ENCODE results near the gene PPP1R13L. TPM values are rescaled to one million over a fixed set of nuclear protein-coding genes. Genes with fewer than 3 reads are reported as not detected.

PPP1R13L gene
- total and polyA plus RNA-seq, 4 donors, result 0.59 to 3.5 (median 2.0) TPM

- Histone ChIP-seq H3K36me3 (ENCODE audit: control insufficient read depth, insufficient read depth, low read length) (peaks cover 94% of the 10 kb centered on the region), H3K27me3 (ENCODE audit: control insufficient read depth, insufficient read depth, low read length) (no peaks in the 10 kb centered on the region), H3K4me3 (ENCODE audit: low read depth, low read length) (no peak overlapping the region), H3K27ac (ENCODE audit: low read depth, low read length) (no peak overlapping the region), H3K4me1 (ENCODE audit: control insufficient read depth, insufficient read depth, low read length) (no peaks in the 10 kb centered on the region), H3K9me3 (ENCODE audit: control insufficient read depth, insufficient read depth, low read length) (no peaks in the 10 kb centered on the region)
- 88% methylated on average over 6 of the region's 11 CpGs for WGBS (ENCODE audit: insufficient coverage)
- DNase-seq (ENCODE audit: low read depth in 4 of 6, low spot score in 6 of 6), result no peak
These were observed 47.5 kb downstream of the PPP1R13L start for GRCh38 chr19:45357445-45357783.

GRCh38 chr19:45356760-45357444 is 48.0 kb downstream of the PPP1R13L start:
- Histone ChIP-seq H3K36me3 (ENCODE audit: control insufficient read depth, insufficient read depth, low read length) (peaks cover 94% of the 10 kb centered on the region), H3K4me1 (ENCODE audit: control insufficient read depth, insufficient read depth, low read length) (no peaks in the 10 kb centered on the region), H3K9me3 (ENCODE audit: control insufficient read depth, insufficient read depth, low read length) (no peaks in the 10 kb centered on the region), H3K4me3 (ENCODE audit: low read depth, low read length) (no peak overlapping the region), H3K27ac (ENCODE audit: low read depth, low read length) (no peak overlapping the region), H3K27me3 (ENCODE audit: control insufficient read depth, insufficient read depth, low read length) (no peaks in the 10 kb centered on the region)
- WGBS (ENCODE audit: insufficient coverage), result 83% methylated on average over 15 of the region's 20 CpGs
- DNase-seq (ENCODE audit: low read depth in 4 of 6, low spot score in 6 of 6), result no peak

GRCh38 chr19:45355910-45356309 is 49.0 kb downstream of the PPP1R13L start:
- no peak overlapping the region for H3K4me3 ChIP-seq (ENCODE audit: low read depth, low read length)
- no peaks in the 10 kb centered on the region for H3K27me3 ChIP-seq (ENCODE audit: control insufficient read depth, insufficient read depth, low read length)
- no peak overlapping the region for H3K27ac ChIP-seq (ENCODE audit: low read depth, low read length)
- H3K4me1 ChIP-seq (ENCODE audit: control insufficient read depth, insufficient read depth, low read length), result no peaks in the 10 kb centered on the region
- 98% methylated on average over 9 of the region's 9 CpGs for WGBS (ENCODE audit: insufficient coverage)
- no peaks in the 10 kb centered on the region for H3K9me3 ChIP-seq (ENCODE audit: control insufficient read depth, insufficient read depth, low read length)
- H3K36me3 ChIP-seq (ENCODE audit: control insufficient read depth, insufficient read depth, low read length), result peaks cover 94% of the 10 kb centered on the region
- DNase-seq (ENCODE audit: low read depth in 4 of 6, low spot score in 6 of 6), result no peak

- no peak overlapping the region for H3K4me3 ChIP-seq (ENCODE audit: low read depth, low read length)
- H3K4me1 ChIP-seq (ENCODE audit: control insufficient read depth, insufficient read depth, low read length), result no peaks in the 10 kb centered on the region
- H3K9me3 ChIP-seq (ENCODE audit: control insufficient read depth, insufficient read depth, low read length), result no peaks in the 10 kb centered on the region
- H3K27ac ChIP-seq (ENCODE audit: low read depth, low read length), result no peak overlapping the region
- WGBS (ENCODE audit: insufficient coverage), result 93% methylated on average over 9 of the region's 9 CpGs
- no peak for DNase-seq (ENCODE audit: low read depth in 4 of 6, low spot score in 6 of 6)
- no peaks in the 10 kb centered on the region for H3K27me3 ChIP-seq (ENCODE audit: control insufficient read depth, insufficient read depth, low read length)
- peaks cover 96% of the 10 kb centered on the region for H3K36me3 ChIP-seq (ENCODE audit: control insufficient read depth, insufficient read depth, low read length)
These were observed 49.5 kb downstream of the PPP1R13L start for GRCh38 chr19:45355402-45355801.

- WGBS (ENCODE audit: insufficient coverage), result 99% methylated on average over 9 of the region's 11 CpGs
- Histone ChIP-seq H3K27me3 (ENCODE audit: control insufficient read depth, insufficient read depth, low read length) (no peaks in the 10 kb centered on the region), H3K9me3 (ENCODE audit: control insufficient read depth, insufficient read depth, low read length) (no peaks in the 10 kb centered on the region), H3K4me1 (ENCODE audit: control insufficient read depth, insufficient read depth, low read length) (no peaks in the 10 kb centered on the region), H3K4me3 (ENCODE audit: low read depth, low read length) (no peak overlapping the region), H3K36me3 (ENCODE audit: control insufficient read depth, insufficient read depth, low read length) (peaks cover 99% of the 10 kb centered on the region), H3K27ac (ENCODE audit: low read depth, low read length) (no peak overlapping the region)
- DNase-seq (ENCODE audit: low read depth in 4 of 6, low spot score in 6 of 6), result no peak
These were observed 50.5 kb downstream of the PPP1R13L start for GRCh38 chr19:45354241-45354842.

GRCh38 chr19:45352914-45353796 is 51.7 kb downstream of the PPP1R13L start:
- Histone ChIP-seq H3K27me3 (ENCODE audit: control insufficient read depth, insufficient read depth, low read length) (peaks cover 1% of the 10 kb centered on the region), H3K4me3 (ENCODE audit: low read depth, low read length) (no peak overlapping the region)

GRCh38 chr19:45352471-45352870 is 52.4 kb downstream of the PPP1R13L start:
- H3K27ac ChIP-seq (ENCODE audit: low read depth, low read length), result no peak overlapping the region
- H3K4me3 ChIP-seq (ENCODE audit: low read depth, low read length), result no peak overlapping the region
- DNase-seq (ENCODE audit: low read depth in 4 of 6, low spot score in 6 of 6), result no peak
- H3K9me3 ChIP-seq (ENCODE audit: control insufficient read depth, insufficient read depth, low read length), result no peaks in the 10 kb centered on the region
- WGBS (ENCODE audit: insufficient coverage), result 85% methylated on average over 15 of the region's 20 CpGs
- peaks cover 86% of the 10 kb centered on the region for H3K36me3 ChIP-seq (ENCODE audit: control insufficient read depth, insufficient read depth, low read length)
- peaks cover 8% of the 10 kb centered on the region for H3K27me3 ChIP-seq (ENCODE audit: control insufficient read depth, insufficient read depth, low read length)
- H3K4me1 ChIP-seq (ENCODE audit: control insufficient read depth, insufficient read depth, low read length), result no peaks in the 10 kb centered on the region

More at GRCh38 chr19:45352914-45353796, 51.7 kb downstream of the PPP1R13L start:
- H3K9me3 ChIP-seq (ENCODE audit: control insufficient read depth, insufficient read depth, low read length), result no peaks in the 10 kb centered on the region
- H3K4me1 ChIP-seq (ENCODE audit: control insufficient read depth, insufficient read depth, low read length), result no peaks in the 10 kb centered on the region
- no peak for DNase-seq (ENCODE audit: low read depth in 4 of 6, low spot score in 6 of 6)
- peaks cover 89% of the 10 kb centered on the region for H3K36me3 ChIP-seq (ENCODE audit: control insufficient read depth, insufficient read depth, low read length)
- 95% methylated on average over 20 of the region's 20 CpGs for WGBS (ENCODE audit: insufficient coverage)
- no peak overlapping the region for H3K27ac ChIP-seq (ENCODE audit: low read depth, low read length)

GRCh38 chr19:45352062-45352461 is 52.8 kb downstream of the PPP1R13L start:
- no peaks in the 10 kb centered on the region for H3K4me1 ChIP-seq (ENCODE audit: control insufficient read depth, insufficient read depth, low read length)
- no peak overlapping the region for H3K27ac ChIP-seq (ENCODE audit: low read depth, low read length)
- 93% methylated on average over 14 of the region's 15 CpGs for WGBS (ENCODE audit: insufficient coverage)
- H3K9me3 ChIP-seq (ENCODE audit: control insufficient read depth, insufficient read depth, low read length), result no peaks in the 10 kb centered on the region
- H3K27me3 ChIP-seq (ENCODE audit: control insufficient read depth, insufficient read depth, low read length), result peaks cover 11% of the 10 kb centered on the region
- DNase-seq (ENCODE audit: low read depth in 4 of 6, low spot score in 6 of 6), result no peak
- H3K36me3 ChIP-seq (ENCODE audit: control insufficient read depth, insufficient read depth, low read length), result peaks cover 82% of the 10 kb centered on the region
- H3K4me3 ChIP-seq (ENCODE audit: low read depth, low read length), result no peak overlapping the region

- Histone ChIP-seq H3K4me3 (ENCODE audit: low read depth, low read length) (no peak overlapping the region), H3K36me3 (ENCODE audit: control insufficient read depth, insufficient read depth, low read length) (peaks cover 76% of the 10 kb centered on the region), H3K27me3 (ENCODE audit: control insufficient read depth, insufficient read depth, low read length) (peaks cover 16% of the 10 kb centered on the region), H3K9me3 (ENCODE audit: control insufficient read depth, insufficient read depth, low read length) (no peaks in the 10 kb centered on the region), H3K27ac (ENCODE audit: low read depth, low read length) (no peak overlapping the region), H3K4me1 (ENCODE audit: control insufficient read depth, insufficient read depth, low read length) (no peaks in the 10 kb centered on the region)
- WGBS (ENCODE audit: insufficient coverage), result 86% methylated on average over 11 of the region's 13 CpGs
- no peak for DNase-seq (ENCODE audit: low read depth in 4 of 6, low spot score in 6 of 6)
These were observed 53.4 kb downstream of the PPP1R13L start for GRCh38 chr19:45351401-45351952.
